Measurements from ENCODE around the gene LRRK1.
A peak's percentile ranks its signal among the peaks of the same experiment; 100 is the strongest.

GRCh38 chr15:100918034-100918689, 995 bp upstream of the LRRK1 start:
- TF ChIP-seq CTCF (conservative IDR thresholded peaks at IDR 0.05; ENCODE audit: low read depth in 2 of 2) (peak; percentile 81 to 95), POLR2AphosphoS5 (IDR thresholded peaks at IDR 0.05; ENCODE audit: low read depth) (no peak), REST (IDR thresholded peaks at IDR 0.05; ENCODE audit: unreplicated experiment) (no peak), EZH2 (IDR thresholded peaks at IDR 0.05; ENCODE audit: low read depth, unreplicated experiment) (no peak), EZH2phosphoT487 (IDR thresholded peaks at IDR 0.05; ENCODE audit: unreplicated experiment) (no peak), CREB1 (CRISPR knock-in tag; IDR thresholded peaks at IDR 0.05; ENCODE audit: low read depth) (no peak), JUNB (IDR thresholded peaks at IDR 0.05; ENCODE audit: unreplicated experiment) (no peak), ZNF114 (CRISPR knock-in tag; IDR thresholded peaks at IDR 0.05) (no peak), ZNF462 (CRISPR knock-in tag; IDR thresholded peaks at IDR 0.05) (no peak)

Measured in GM23338 (cell line).